Psoas muscle (tissue), 8 donors: ENCODE data around the gene FSTL1. TPM values are rescaled to one million over a fixed set of nuclear protein-coding genes. Genes with fewer than 3 reads are reported as not detected.

ENCODE experiments used
- ATAC-seq, 4 donors: fragments of 200-7000 bp; cut with Tn5 transposase; one replicate each; pipeline ENCODE4 v1.9.1; 2020; ENCODE audit warnings: moderate library complexity in 3 of 4, mild to moderate bottlenecking in 2 of 4
- DNase-seq, 2 donors: peaks; one replicate each; pipeline ENCODE4 v3.0.0-alpha.2; 2020
- H3K27ac ChIP-seq: fragments of 200-600 bp; one replicate; pipeline ENCODE4 v1.8.0; 2022
- H3K27me3 ChIP-seq, 3 donors: fragments of 200-600 bp in 1 of 3; one replicate each; pipeline versions ENCODE4 v1.6.1 to v1.8.0; 2013 to 2022; ENCODE audit warnings: low read length in 2 of 3, mild to moderate bottlenecking in 2 of 3, moderate library complexity in 1 of 3; ENCODE audit not compliant: insufficient read depth in 3 of 3
- H3K36me3 ChIP-seq, 2 donors: fragments of 200-600 bp in 1 of 2; one replicate each; pipeline versions ENCODE4 v1.6.1 to v1.8.0; 2013 to 2022; ENCODE audit warnings: low read depth in 1 of 2, mild to moderate bottlenecking in 1 of 2, moderate library complexity in 1 of 2; ENCODE audit not compliant: insufficient read depth in 1 of 2
- H3K4me1 ChIP-seq: fragments of 200-600 bp; one replicate; pipeline ENCODE4 v1.8.0; 2022
- H3K4me3 ChIP-seq: fragments of 200-600 bp; one replicate; pipeline ENCODE4 v1.8.0; 2022; ENCODE audit warnings: mild to moderate bottlenecking
- H3K9me3 ChIP-seq: fragments of 200-600 bp; one replicate; pipeline ENCODE4 v1.8.0; 2022
- CTCF ChIP-seq: fragments of 200-600 bp; IDR thresholded peaks from one replicate; pipeline ENCODE4 v1.8.0; 2022; ENCODE audit warnings: antibody characterized with exemption
- WGBS, 3 donors: extraction: QIAGEN DNeasy Blood & Tissue Kit; methylation state at CpG; one replicate each; pipeline versions ENCODE4 v1.1.6 to v1.1.7; 2013; 5-methylcytosine and 5-hydroxymethylcytosine counted together
- intact Hi-C, 2 donors: fragments of 100-400 bp; cut with DNase I; formaldehyde crosslinking; loops; one replicate each; pipeline versions ENCODE4 v1.11.0 to v1.14.2; 2022
- polyA plus RNA-seq, 3 donors: library from polyadenylated mRNA; stranded (reverse); fragments of 200-250 nt; gene quantifications; one replicate each; pipeline ENCODE4 v1.2.3, GENCODE V29; 2013
- total RNA-seq, 4 donors: library from RNA; stranded (reverse); fragmentation: NEBNext Ultra II Directional in 2 of 4; extraction: Animal tissue kit (Norgen Biotek cat#: 25700) in 2 of 4; gene quantifications; one replicate each; pipeline versions ENCODE4 v1.2.1 to v1.2.4, GENCODE V29; 2021 to 2023
- donor health status: healthy with polysubstance abuse.
- donor health status: DM: no; HTN: no; CAD: no; lungs with moderate emphysema.
- donor health status: Bipolar disorder and iron deficiency.
- donor health status: healthy.
- donor health status: DM: yes; HTN: yes; CAD: no.
- donor health status: DM: no; HTN: no; CAD: no.
- donor health status: DM: no; HTN: no; CAD: no.
- donor health status: DM: yes; HTN: yes; CAD: no.

FSTL1 gene
- total and polyA plus RNA-seq, 7 donors: 11.9 to 62.6 (median 43.9) TPM

GRCh38 chr3:120473896-120474675, 23.3 kb upstream of the FSTL1 start:
- intact Hi-C loops: no loop called here
- Histone ChIP-seq H3K27me3 (no peaks in the 10 kb centered on the region), H3K9me3 (no peaks in the 10 kb centered on the region), H3K27ac (no peak overlapping the region), H3K36me3 (no peaks in the 10 kb centered on the region), H3K4me3 (no peak overlapping the region), H3K4me1 (no peaks in the 10 kb centered on the region)
- DNase-seq (no peak), ATAC-seq (no peak)
- no peak for TF ChIP-seq CTCF
- WGBS, 3 donors: 92 to 96% (median 93%) methylated on average over 3 of the region's 3 CpGs

DNA sequence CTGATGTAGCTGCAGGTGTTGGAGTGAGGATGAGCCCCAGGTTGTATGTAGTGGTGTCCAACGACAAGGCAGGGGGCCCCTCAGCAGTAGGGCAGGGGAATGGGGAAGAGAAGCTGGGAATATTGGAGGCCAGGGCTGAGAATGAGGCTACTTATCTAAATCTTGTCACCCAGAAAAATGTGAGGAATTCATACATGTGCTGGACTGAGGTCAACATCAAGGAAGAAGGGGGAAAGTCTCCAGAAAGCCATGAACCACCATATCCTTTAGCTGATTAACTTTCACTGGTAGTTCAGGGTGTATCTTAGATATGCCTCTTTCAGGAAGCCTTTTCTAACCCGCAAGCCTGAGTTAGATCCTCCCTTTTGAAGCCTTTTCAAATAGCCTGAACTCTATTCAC, 22.6 kb upstream of the FSTL1 start:
- no peak for DNase-seq
- ATAC-seq: no peak
- Histone ChIP-seq H3K36me3 (no peaks in the 10 kb centered on the region), H3K4me1 (no peaks in the 10 kb centered on the region), H3K4me3 (no peak overlapping the region), H3K9me3 (no peaks in the 10 kb centered on the region), H3K27ac (no peak overlapping the region), H3K27me3 (no peaks in the 10 kb centered on the region)
- WGBS, 3 donors: 82 to 92% (median 87%) methylated on average over 2 of the region's 2 CpGs
- intact Hi-C loops: no loop called here
- no peak for TF ChIP-seq CTCF

DNA sequence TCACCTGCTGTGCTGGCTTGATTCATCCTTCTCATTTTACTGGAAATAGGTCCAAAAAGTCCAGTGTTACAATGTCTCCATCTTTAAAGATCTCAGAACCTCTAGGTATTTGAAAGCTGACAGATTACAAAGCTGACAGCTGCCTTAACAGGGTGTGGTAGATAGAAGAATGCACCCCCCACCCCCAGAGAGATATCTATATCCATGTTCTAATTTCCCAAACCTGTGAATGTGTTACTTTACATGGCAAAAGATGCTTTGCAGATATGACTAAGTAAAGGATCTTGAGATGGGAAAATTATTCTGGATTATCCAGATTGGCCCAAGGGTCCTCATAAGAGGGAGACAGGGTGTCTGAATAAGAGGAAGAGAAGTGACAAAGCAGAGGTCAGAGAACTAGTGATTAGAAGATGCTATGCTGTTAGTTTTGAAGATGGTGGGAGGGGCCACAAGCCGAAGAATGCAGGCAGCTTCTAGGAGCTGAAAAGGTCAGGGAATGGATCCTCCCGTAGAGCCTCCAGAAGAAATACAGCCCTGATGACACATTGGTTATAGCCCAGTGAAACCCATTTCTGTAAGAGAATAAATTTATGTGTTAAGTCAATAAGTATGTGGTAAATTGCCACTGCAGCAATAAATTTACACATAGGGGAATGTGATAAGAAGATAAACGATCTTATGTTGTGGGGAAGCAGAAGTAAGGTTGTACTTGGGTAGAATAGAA, 21.5 kb upstream of the FSTL1 start:
- intact Hi-C loops: no loop called here
- no peaks in the 10 kb centered on the region for H3K27me3 ChIP-seq
- no peak for DNase-seq
- H3K4me3 ChIP-seq: no peak overlapping the region
- H3K36me3 ChIP-seq: no peaks in the 10 kb centered on the region
- no peaks in the 10 kb centered on the region for H3K9me3 ChIP-seq
- H3K27ac ChIP-seq: no peak overlapping the region
- 86 to 88% (median 87%) methylated on average over 3 of the region's 3 CpGs for WGBS, 3 donors
- ATAC-seq: no peak
- no peak for TF ChIP-seq CTCF
- H3K4me1 ChIP-seq: no peaks in the 10 kb centered on the region

DNA sequence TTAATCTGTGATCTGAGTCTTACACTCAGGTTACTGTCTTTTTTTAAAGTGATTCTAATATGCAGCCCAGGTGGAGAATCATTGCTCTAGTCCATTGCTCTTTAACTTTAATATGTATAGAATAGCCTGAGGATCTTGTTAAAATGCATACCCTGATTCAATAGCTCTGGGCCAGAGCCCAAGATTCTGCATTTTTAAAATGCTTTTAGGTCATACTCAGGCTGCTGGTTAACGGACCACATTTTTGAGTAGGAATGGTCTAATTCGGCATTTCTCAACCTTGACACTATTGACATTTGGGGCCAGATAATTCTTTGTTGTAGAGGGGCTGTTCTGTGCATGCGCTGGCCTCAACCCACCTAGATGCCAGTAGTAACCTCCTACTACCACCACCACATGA, 20.9 kb upstream of the FSTL1 start:
- no peak for DNase-seq
- no peak overlapping the region for H3K27ac ChIP-seq
- 58 to 73% (median 67%) methylated on average over 3 of the region's 3 CpGs for WGBS, 3 donors
- no peaks in the 10 kb centered on the region for H3K27me3 ChIP-seq
- no peak overlapping the region for H3K4me3 ChIP-seq
- intact Hi-C loops: no loop called here
- no peaks in the 10 kb centered on the region for H3K36me3 ChIP-seq
- H3K4me1 ChIP-seq: no peaks in the 10 kb centered on the region
- TF ChIP-seq CTCF: no peak
- no peak for ATAC-seq
- H3K9me3 ChIP-seq: no peaks in the 10 kb centered on the region
